Retina (tissue), 1 donor: ENCODE results near the gene HNRNPCL1.
"Not testable (repeated sequence)": the region's sequence is repeated elsewhere in the genome, so short reads cannot be mapped to it uniquely, and the experiment has no call there.

Experiments
- DNase-seq: peaks from one replicate; pipeline ENCODE4 v3.0.0-alpha.2; 2016

The HNRNPCL1 gene

GRCh38 chr1:12848620-12849019 is at the start of gene HNRNPCL1:
HNRNPCL1 (minus strand) TSS chr1:12848720; CDS start chr1:12848289, 431 bp downstream.
- DNase-seq, result not testable (repeated sequence)

DNA sequence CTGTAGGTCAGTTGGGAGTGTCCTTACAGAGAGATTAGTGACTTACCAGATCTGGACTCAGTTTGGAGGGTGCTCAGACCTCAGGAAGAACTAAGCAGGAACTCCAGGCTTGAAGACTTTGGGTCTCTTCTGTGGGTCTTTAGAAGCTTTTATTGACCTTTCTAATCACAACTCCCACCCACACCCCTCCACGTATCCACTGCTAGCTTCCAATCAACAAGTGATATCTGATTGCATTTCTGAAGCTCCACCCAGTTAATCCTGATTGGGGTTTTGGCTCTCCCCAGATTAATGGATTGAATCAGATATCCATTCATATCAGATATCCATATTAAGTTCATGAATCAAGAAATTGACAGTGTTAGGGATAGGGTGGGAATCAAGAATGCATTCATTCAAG is 49.6 kb upstream of the HNRNPCL1 start, which contains the start of gene PRAMEF10:
PRAMEF10 (minus strand) TSS at position 101 of the 400 bp plus-strand sequence. CDS start 2,423 bp downstream, outside the sequence.
- not testable (repeated sequence) for DNase-seq

- DNase-seq, result not testable (repeated sequence)
Measured at GRCh38 chr1:12886101-12886500, 37.6 kb upstream of the HNRNPCL1 start, which contains the start of gene PRAMEF4. PRAMEF4 (minus strand) TSS chr1:12886201; CDS start chr1:12883394, 2,807 bp downstream.

DNA sequence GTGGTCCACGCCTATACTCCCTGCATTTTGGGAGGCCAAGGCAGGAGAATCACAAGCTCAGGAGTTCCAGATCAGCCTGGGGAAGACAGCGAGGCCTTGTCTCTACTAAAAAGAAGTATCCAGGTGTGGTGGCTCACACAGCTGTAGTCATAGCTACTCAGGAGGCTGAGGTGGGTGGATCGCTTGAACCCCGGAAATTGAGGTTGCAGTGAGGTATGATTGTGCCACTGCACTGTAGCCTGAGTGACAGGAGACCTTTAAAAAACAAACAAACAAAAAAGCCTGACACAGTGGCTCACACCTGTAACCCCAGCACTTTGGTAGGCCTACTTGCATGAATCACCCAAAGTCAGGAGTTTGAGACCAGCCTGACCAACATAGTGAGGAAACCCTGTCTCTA is 29.9 kb upstream of the HNRNPCL1 start:
- DNase-seq, result not testable (repeated sequence)

DNA sequence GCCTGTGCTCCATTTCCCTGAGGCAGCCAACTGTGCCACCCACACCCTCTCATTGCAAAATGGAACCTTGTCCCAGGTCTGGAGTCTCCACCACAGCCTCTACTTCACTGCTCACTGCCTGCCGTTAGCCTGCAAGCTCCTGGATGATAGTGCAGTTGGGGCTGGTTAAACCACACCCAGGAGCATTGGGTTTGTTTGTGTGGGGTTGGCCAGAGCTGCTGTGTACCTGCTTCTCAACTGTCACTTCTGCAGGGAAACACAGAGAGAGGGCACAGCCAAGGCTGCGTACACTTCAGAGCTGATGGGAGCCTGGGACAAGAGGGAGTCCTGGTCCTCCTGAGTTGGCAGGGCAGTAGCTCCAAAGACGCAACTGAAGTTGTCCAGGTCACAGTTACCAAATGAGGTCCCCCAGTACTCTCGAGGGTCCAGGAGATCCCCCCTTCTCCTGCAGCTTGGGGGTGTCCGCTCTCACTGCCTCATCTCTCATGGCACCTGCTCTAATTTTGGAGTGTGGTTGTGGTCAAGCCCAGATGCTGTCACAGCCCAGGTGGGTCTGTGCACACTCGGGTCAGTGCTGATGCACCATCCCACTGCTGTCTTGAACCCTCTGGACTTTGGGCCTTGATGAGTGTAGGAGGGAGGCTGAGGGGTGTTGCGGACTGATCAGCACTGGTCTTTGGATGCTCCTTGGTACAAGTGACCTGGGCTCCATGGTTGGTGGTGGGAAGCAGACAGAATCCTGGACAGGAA is 14.8 kb upstream of the HNRNPCL1 start:
- not testable (repeated sequence) for DNase-seq

DNA sequence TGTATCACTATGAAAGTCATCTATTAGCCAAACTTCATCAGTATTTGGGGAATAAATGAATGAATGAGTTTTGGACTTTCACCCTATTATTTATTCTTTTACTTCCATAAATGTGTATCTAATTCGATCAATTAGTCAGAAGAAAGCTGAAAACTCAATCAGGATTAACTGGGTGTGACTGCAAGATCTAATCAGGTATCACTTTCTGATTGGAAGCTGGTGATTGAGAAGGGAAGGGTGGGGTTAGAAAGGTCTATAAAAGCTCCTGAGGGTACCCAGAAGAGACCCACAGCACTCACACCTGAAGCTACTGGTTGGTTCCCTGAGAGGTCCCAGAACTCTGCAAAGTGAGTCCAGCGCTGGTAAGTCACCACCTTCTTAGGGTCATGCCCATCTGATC is 8.3 kb upstream of the HNRNPCL1 start, which contains the start of gene PRAMEF2:
PRAMEF2 (plus strand) TSS at position 301 of the 400 bp plus-strand sequence. CDS start 1,924 bp downstream, outside the sequence.
- DNase-seq, result not testable (repeated sequence)

GRCh38 chr1:12851779-12852178 is 3.3 kb upstream of the HNRNPCL1 start:
- DNase-seq, result no peak

DNA sequence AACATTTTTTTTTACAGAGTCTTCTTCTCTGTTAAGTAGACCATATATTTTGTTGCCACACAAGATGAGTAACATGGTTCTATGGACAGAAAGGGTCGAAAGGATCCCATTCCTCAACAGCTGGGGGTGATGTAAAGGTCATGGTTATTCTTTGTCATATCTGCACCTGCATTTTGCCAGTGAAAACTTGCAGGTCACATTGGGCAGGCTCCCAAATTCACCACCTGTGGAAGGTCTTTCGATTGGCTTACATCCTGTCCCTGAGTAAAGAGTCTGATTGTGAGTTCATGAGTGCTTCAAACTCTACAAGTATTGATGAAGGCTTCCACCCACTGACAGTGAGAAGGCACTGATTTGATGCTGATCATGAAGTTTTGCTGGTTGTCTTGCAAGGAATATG is 15.3 kb downstream of the HNRNPCL1 start:
- DNase-seq, result not testable (repeated sequence)

GRCh38 chr1:12831310-12831709 is 17.2 kb downstream of the HNRNPCL1 start, which contains the start of gene PRAMEF11:
PRAMEF11 (minus strand) TSS chr1:12831410; CDS start chr1:12828789, 2,621 bp downstream.
- not testable (repeated sequence) for DNase-seq

- DNase-seq, result not testable (repeated sequence)
Measured at GRCh38 chr1:12819061-12819460, 29.5 kb downstream of the HNRNPCL1 start.

DNA sequence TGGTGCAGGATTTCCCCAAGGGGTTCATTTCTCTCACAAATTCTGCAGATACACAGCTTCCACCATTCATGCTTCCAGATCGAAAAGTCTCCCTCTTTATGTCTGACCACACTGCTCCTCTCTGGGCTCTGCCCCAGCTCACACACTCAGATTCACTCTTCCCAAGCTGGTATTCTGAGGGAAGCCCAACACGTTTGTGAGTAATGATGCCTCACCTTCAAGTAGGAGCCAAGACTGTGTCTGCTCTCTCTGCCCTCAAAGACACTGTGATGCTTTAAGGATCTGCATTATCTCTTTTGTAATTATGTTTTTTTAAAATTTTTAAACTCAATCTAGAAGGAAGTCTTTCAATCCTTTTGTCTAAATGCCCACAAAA is 37.1 kb downstream of the HNRNPCL1 start:
- DNase-seq, result no peak

DNA sequence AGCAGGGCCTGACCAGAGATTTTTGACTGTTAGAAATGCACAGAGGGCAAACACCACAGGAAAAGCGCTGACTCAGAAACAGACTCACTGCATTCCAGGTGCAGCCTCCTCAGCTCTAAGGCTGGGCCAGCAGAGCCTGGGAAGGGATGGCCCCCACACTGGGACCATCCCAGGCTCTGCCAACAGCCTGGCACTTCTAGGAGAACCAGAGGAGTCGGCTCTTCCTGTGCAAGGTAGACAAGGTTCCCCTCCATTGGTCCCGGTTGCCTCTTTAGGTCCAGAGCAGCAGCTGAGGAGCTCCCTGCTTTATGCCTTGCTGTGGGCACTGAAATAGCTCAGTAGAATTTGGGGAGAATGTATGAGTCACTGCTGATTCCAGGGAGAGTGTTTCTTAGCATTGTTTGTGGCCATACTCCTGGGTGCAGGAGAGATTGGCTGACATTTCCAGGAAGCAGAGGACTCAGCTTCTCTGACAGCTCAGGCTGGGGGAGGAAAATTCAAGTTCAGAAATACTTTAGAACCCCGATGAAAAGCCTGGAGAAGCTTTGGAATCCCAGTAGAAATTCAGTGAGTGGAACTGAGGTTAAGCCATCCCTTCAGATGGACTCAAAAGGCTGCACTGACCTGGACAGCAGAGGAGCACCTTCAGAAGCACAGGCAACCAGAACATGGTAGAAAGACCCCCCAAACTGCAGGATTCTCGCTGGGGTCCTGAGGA is 37.7 kb downstream of the HNRNPCL1 start:
- DNase-seq, result no peak

DNA sequence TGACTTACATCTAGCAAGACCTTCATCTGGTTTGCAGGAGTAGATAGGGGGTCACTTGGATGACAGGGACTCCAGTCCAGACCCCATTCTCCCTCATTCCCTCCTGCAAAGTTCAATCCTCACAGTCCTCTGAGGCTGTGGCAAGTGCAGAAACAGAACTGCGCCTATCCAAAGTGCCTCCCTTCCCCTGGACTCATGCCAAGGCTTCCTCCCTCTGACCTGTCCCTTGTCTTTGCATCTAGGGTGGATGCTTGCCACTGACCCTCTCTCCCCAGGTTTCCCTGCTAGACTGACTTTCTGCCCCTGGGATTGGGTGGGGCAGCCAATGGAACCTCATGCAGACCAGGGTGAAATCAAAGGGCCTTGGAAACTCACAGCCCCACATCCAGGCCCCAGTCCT is 38.6 kb downstream of the HNRNPCL1 start:
- no peak for DNase-seq

DNA sequence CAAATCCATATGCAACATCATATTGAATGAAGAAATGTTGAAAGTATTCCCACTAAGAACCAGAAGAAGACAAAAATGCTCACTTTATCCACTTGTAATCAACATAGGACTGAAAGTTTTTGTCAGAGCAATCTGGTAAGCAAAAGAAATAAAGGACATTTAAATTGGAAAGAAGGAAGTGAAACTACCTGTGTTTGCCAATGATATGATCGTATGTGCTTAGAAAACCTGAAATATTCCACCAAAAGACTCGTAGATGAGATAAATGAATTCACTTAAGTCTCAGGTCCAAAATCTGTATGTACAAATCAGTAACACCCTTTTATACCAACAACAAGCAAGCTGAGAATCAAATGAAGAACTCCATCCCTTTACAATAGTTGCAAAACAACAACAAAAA is 48.8 kb downstream of the HNRNPCL1 start:
- DNase-seq, result no peak

GRCh38 chr1:12798911-12799310 is 49.6 kb downstream of the HNRNPCL1 start:
- no peak for DNase-seq
